Heart right ventricle (tissue), 16 donors: Measurements from ENCODE around the gene PCSK2. TPM values are rescaled to one million over a fixed set of nuclear protein-coding genes. Genes with fewer than 3 reads are reported as not detected.

Experiments
- ATAC-seq, 8 donors: fragments of 200-7000 bp; cut with Tn5 transposase; one replicate each; pipeline ENCODE4 v1.9.1; 2020; ENCODE audit warnings: mild to moderate bottlenecking in 8 of 8, moderate library complexity in 8 of 8, moderate number of reproducible peaks in 1 of 8
- DNase-seq, 2 donors: peaks; one replicate each; pipeline ENCODE4 v3.0.0-alpha.2; 2020
- H3K27ac ChIP-seq, 10 donors: fragments of 200-600 bp; sonication (generic) in 2 of 10; one replicate each; pipeline versions ENCODE4 v1.5.0 to v1.8.0; 2020 to 2022; ENCODE audit warnings: mild to moderate bottlenecking in 3 of 10
- H3K27me3 ChIP-seq, 7 donors: fragments of 200-600 bp; one replicate each; pipeline ENCODE4 v1.8.0; 2021 to 2022; ENCODE audit warnings: mild to moderate bottlenecking in 2 of 7
- H3K36me3 ChIP-seq, 9 donors: fragments of 200-600 bp; sonication (generic) in 1 of 9; one replicate each; pipeline versions ENCODE4 v1.5.0 to v1.8.0; 2020 to 2022; ENCODE audit warnings: mild to moderate bottlenecking in 2 of 9
- H3K4me1 ChIP-seq, 9 donors: fragments of 200-600 bp; sonication (generic) in 1 of 9; one replicate each; pipeline versions ENCODE4 v1.5.0 to v1.8.0; 2020 to 2022; ENCODE audit warnings: mild to moderate bottlenecking in 4 of 9
- H3K4me3 ChIP-seq, 10 donors: fragments of 200-600 bp; sonication (generic) in 2 of 10; one replicate each; pipeline versions ENCODE4 v1.5.0 to v1.8.0; 2020 to 2022; ENCODE audit warnings: mild to moderate bottlenecking in 7 of 10, moderate library complexity in 2 of 10
- H3K9me3 ChIP-seq, 11 donors: fragments of 200-600 bp in 10 of 11; sonication (generic) in 2 of 11; one replicate each; pipeline versions ENCODE4 v1.5.0 to v1.8.0; 2013 to 2022; ENCODE audit warnings: mild to moderate bottlenecking in 2 of 11, control low read depth in 1 of 11, moderate library complexity in 1 of 11
- CTCF ChIP-seq, 9 donors: fragments of 200-600 bp; sonication (generic) in 2 of 9; IDR thresholded peaks; one replicate each; pipeline versions ENCODE4 v1.5.0 to v1.8.0; 2021 to 2022; ENCODE audit warnings: antibody characterized with exemption in 9 of 9, mild to moderate bottlenecking in 5 of 9, moderate library complexity in 1 of 9
- WGBS, 2 donors: extraction: QIAGEN DNeasy Blood & Tissue Kit; methylation state at CpG; one replicate each; pipeline ENCODE4 v1.1.7; 2013; ENCODE audit warnings: inconsistent platforms in 1 of 2; 5-methylcytosine and 5-hydroxymethylcytosine counted together
- intact Hi-C, 10 donors: fragments of 100-400 bp; cut with DNase I; formaldehyde crosslinking; loops; one replicate each; pipeline versions ENCODE4 v1.11.1 to v1.14.2; 2022
- polyA plus RNA-seq, 2 donors: library from polyadenylated mRNA; stranded (reverse); fragments of 200-250 nt; gene quantifications; one replicate each; pipeline ENCODE4 v1.2.3, GENCODE V29; 2013
- total RNA-seq, 10 donors: library from RNA; stranded (reverse); fragmentation: NEBNext Ultra II Directional in 3 of 10; extraction: Animal tissue kit (Norgen Biotek cat#: 25700) in 3 of 10; gene quantifications; one replicate each; pipeline versions ENCODE4 v1.2.1 to v1.2.4, GENCODE V29; 2021 to 2023
- donor health status: Arrhythmogenic right ventricular cardiomyopathy.
- donor health status: ischemic (EF 13 %, LVEDD 7.1; RV severe dilation, severe dysfunction).
- donor health status: healthy with polysubstance abuse.
- donor health status: DM: no; HTN: yes; CAD: no.
- donor health status: DM: no; HTN: no; CAD: no.
- donor health status: ischemic (EF 25% LVEDD 6.9; RV normal size, moderate dysfunction).
- donor health status: ischemic (EF 25% LVEDD 5.7; RV mildly dilated, moderate dysfunction).
- donor health status: healthy.
- donor health status: DM: yes; HTN: yes; CAD: no.
- donor health status: Ischemic cardiomyopathy.
- donor health status: ischemic (EF 35%, LVEDD 5.7; RV mildly dilated, moderate dysfunction).
- donor health status: nonischemic (EF 11% LVEDD 7.7; RV severe dilation, severe dysfunction).
- donor health status: DM: yes; HTN: yes; CAD: no.
- donor health status: PGD.
- donor health status: ischemic (EF 29% LVEDD 5.4; RV normal size, mild dysfunction).
- donor health status: nonischemic (EF 23%, LVEDD 6.1; RV moderate dilation, normal function).

Gene PCSK2
- total and polyA plus RNA-seq, 12 donors, result 0.09 to 1.4 (median 0.66) TPM; not detected in 1

- 73 to 76% methylated on average over 9 of the region's 9 CpGs for WGBS, 2 donors
- Histone ChIP-seq H3K9me3 (no peaks in the 10 kb centered on the region), H3K4me1 (no peaks in the 10 kb centered on the region), H3K27me3 (no peaks in the 10 kb centered on the region), H3K4me3 (no peak overlapping the region), H3K36me3 (no peaks in the 10 kb centered on the region), H3K27ac (no peak overlapping the region)
- ATAC-seq, result no peak
- intact Hi-C loops, result no loop called here
- no peak for TF ChIP-seq CTCF (IDR thresholded peaks at IDR 0.05)
- DNase-seq, result no peak
These were observed 244.1 kb downstream of the PCSK2 start for GRCh38 chr20:17470973-17471372.

- Histone ChIP-seq H3K4me1 (no peaks in the 10 kb centered on the region), H3K27me3 (no peaks in the 10 kb centered on the region), H3K4me3 (no peak overlapping the region), H3K27ac (no peak overlapping the region), H3K36me3 (no peaks in the 10 kb centered on the region), H3K9me3 (no peaks in the 10 kb centered on the region)
- no peak for TF ChIP-seq CTCF (IDR thresholded peaks at IDR 0.05)
- WGBS, 2 donors, result 80 to 82% methylated on average over 10 of the region's 10 CpGs
- peak in 1 of 8 donors; percentile 39 for ATAC-seq
- DNase-seq, result no peak
- intact Hi-C loops, result no loop called here
These were observed 244.9 kb downstream of the PCSK2 start for GRCh38 chr20:17471606-17472187.

- 84 to 86% methylated on average over 6 of the region's 6 CpGs for WGBS, 2 donors
These were observed 246.8 kb downstream of the PCSK2 start for GRCh38 chr20:17473659-17474058.

GRCh38 chr20:17479063-17479657, 252.3 kb downstream of the PCSK2 start:
- no peak for ATAC-seq
- Histone ChIP-seq H3K27ac (no peak overlapping the region), H3K36me3 (no peaks in the 10 kb centered on the region), H3K9me3 (no peaks in the 10 kb centered on the region), H3K4me3 (no peak overlapping the region), H3K4me1 (no peaks in the 10 kb centered on the region), H3K27me3 (peaks cover 0 to 28% (median 6%) of the 10 kb centered on the region in 7 donors)
- TF ChIP-seq CTCF (IDR thresholded peaks at IDR 0.05), result no peak
- DNase-seq, result no peak
- 95% methylated on average over 23 of the region's 23 CpGs for WGBS, 2 donors
- intact Hi-C loops, result no loop called here

More at GRCh38 chr20:17473659-17474058, 246.8 kb downstream of the PCSK2 start:
- H3K9me3 ChIP-seq, result no peaks in the 10 kb centered on the region
- H3K4me1 ChIP-seq, result no peaks in the 10 kb centered on the region
- H3K27me3 ChIP-seq, result no peaks in the 10 kb centered on the region
- no peak for TF ChIP-seq CTCF (IDR thresholded peaks at IDR 0.05)
- H3K36me3 ChIP-seq, result no peaks in the 10 kb centered on the region
- H3K4me3 ChIP-seq, result no peak overlapping the region
- intact Hi-C loops, result no loop called here
- no peak overlapping the region for H3K27ac ChIP-seq
- ATAC-seq (no peak), DNase-seq (no peak)
